ENCODE measurements around the gene DVL2. TPM values are rescaled to one million over a fixed set of nuclear protein-coding genes. Genes with fewer than 3 reads are reported as not detected.

Gene DVL2
- total RNA-seq, 1 experiment from 2014 or later, result 67.3 TPM

- peak; percentile 74 for TF ChIP-seq GABPB1 (CRISPR knock-in tag; IDR thresholded peaks at IDR 0.05)
- TF ChIP-seq, protein P1, sequence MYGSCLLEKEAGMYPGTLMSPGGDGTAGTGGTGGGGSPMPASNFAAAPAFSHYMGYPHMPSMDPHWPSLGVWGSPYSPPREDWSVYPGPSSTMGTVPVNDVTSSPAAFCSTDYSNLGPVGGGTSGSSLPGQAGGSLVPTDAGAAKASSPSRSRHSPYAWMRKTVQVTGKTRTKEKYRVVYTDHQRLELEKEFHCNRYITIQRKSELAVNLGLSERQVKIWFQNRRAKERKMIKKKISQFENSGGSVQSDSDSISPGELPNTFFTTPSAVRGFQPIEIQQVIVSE (CRISPR knock-in tag; IDR thresholded peaks at IDR 0.05; ENCODE audit: borderline replicate concordance), result no peak; the same call in 1 of the 2 replicates
- peak; percentile 78 for TF ChIP-seq ZNF138 (CRISPR knock-in tag; conservative IDR thresholded peaks at IDR 0.05)
- peak; percentile 95 for TF ChIP-seq PRRX2 (CRISPR knock-in tag; IDR thresholded peaks at IDR 0.05)
- TF ChIP-seq, protein P2, sequence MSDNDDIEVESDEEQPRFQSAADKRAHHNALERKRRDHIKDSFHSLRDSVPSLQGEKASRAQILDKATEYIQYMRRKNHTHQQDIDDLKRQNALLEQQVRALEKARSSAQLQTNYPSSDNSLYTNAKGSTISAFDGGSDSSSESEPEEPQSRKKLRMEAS (CRISPR knock-in tag; IDR thresholded peaks at IDR 0.05), result peak; percentile 73
- TF ChIP-seq ZNF671 (CRISPR knock-in tag; IDR thresholded peaks at IDR 0.05), result peak; percentile 84; the same call in 1 of the 2 replicates
- TF ChIP-seq FOXP1 (CRISPR knock-in tag; IDR thresholded peaks at IDR 0.05; ENCODE audit: borderline replicate concordance), result peak; percentile 93
- TF ChIP-seq ZNF232 (CRISPR knock-in tag; IDR thresholded peaks at IDR 0.05), result peak; percentile 94; the same call in 1 of the 2 replicates
- TF ChIP-seq RORB (CRISPR knock-in tag; IDR thresholded peaks at IDR 0.05), result no peak
- peak; percentile 73; the same call in 1 of the 2 replicates for TF ChIP-seq AR (CRISPR knock-in tag; IDR thresholded peaks at IDR 0.05)
- TF ChIP-seq ELF4 (CRISPR knock-in tag; IDR thresholded peaks at IDR 0.05; ENCODE audit: low read depth), result peak; percentile 58; the same call in 1 of the 2 replicates
- TF ChIP-seq ATF1 (CRISPR knock-in tag; IDR thresholded peaks at IDR 0.05), result peak; percentile 97
- no peak for TF ChIP-seq STAT6 (CRISPR knock-in tag; conservative IDR thresholded peaks at IDR 0.05; ENCODE audit: low read depth)
- TF ChIP-seq, protein P3, sequence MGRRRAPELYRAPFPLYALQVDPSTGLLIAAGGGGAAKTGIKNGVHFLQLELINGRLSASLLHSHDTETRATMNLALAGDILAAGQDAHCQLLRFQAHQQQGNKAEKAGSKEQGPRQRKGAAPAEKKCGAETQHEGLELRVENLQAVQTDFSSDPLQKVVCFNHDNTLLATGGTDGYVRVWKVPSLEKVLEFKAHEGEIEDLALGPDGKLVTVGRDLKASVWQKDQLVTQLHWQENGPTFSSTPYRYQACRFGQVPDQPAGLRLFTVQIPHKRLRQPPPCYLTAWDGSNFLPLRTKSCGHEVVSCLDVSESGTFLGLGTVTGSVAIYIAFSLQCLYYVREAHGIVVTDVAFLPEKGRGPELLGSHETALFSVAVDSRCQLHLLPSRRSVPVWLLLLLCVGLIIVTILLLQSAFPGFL (CRISPR knock-in tag; IDR thresholded peaks at IDR 0.05; ENCODE audit: borderline replicate concordance), result no peak
- TF ChIP-seq ZNF219 (CRISPR knock-in tag; IDR thresholded peaks at IDR 0.05; ENCODE audit: borderline replicate concordance), result no peak
- peak; percentile 93 for TF ChIP-seq NFATC4 (CRISPR knock-in tag; IDR thresholded peaks at IDR 0.05)
- TF ChIP-seq MYBL2 (CRISPR knock-in tag; IDR thresholded peaks at IDR 0.05), result peak; percentile 87
- TF ChIP-seq ZNF121 (CRISPR knock-in tag; IDR thresholded peaks at IDR 0.05), result peak; percentile 79; the same call in 1 of the 2 replicates
- no peak for TF ChIP-seq TCF7 (CRISPR knock-in tag; IDR thresholded peaks at IDR 0.05; ENCODE audit: low read depth)
- TF ChIP-seq FOXK1 (CRISPR knock-in tag; IDR thresholded peaks at IDR 0.05), result peak; percentile 94
- TF ChIP-seq SMAD3 (CRISPR knock-in tag; IDR thresholded peaks at IDR 0.05; ENCODE audit: borderline replicate concordance), result peak; percentile 92
- TF ChIP-seq ZNF423 (CRISPR knock-in tag; IDR thresholded peaks at IDR 0.05), result no peak
- TF ChIP-seq, protein P4, sequence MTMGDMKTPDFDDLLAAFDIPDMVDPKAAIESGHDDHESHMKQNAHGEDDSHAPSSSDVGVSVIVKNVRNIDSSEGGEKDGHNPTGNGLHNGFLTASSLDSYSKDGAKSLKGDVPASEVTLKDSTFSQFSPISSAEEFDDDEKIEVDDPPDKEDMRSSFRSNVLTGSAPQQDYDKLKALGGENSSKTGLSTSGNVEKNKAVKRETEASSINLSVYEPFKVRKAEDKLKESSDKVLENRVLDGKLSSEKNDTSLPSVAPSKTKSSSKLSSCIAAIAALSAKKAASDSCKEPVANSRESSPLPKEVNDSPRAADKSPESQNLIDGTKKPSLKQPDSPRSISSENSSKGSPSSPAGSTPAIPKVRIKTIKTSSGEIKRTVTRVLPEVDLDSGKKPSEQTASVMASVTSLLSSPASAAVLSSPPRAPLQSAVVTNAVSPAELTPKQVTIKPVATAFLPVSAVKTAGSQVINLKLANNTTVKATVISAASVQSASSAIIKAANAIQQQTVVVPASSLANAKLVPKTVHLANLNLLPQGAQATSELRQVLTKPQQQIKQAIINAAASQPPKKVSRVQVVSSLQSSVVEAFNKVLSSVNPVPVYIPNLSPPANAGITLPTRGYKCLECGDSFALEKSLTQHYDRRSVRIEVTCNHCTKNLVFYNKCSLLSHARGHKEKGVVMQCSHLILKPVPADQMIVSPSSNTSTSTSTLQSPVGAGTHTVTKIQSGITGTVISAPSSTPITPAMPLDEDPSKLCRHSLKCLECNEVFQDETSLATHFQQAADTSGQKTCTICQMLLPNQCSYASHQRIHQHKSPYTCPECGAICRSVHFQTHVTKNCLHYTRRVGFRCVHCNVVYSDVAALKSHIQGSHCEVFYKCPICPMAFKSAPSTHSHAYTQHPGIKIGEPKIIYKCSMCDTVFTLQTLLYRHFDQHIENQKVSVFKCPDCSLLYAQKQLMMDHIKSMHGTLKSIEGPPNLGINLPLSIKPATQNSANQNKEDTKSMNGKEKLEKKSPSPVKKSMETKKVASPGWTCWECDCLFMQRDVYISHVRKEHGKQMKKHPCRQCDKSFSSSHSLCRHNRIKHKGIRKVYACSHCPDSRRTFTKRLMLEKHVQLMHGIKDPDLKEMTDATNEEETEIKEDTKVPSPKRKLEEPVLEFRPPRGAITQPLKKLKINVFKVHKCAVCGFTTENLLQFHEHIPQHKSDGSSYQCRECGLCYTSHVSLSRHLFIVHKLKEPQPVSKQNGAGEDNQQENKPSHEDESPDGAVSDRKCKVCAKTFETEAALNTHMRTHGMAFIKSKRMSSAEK (CRISPR knock-in tag; IDR thresholded peaks at IDR 0.05; ENCODE audit: borderline replicate concordance), result peak; percentile 89; the same call in 1 of the 2 replicates
Measured at GRCh38 chr17:7234083-7234951, at the start of gene DVL2 (continued).
